HL-60 (cell line): ENCODE results near the gene PXDN.

Experiments
- DNase-seq, 2 experiments: peaks; one replicate each; pipeline ENCODE4 v3.0.0-alpha.2; 2010 to 2020; ENCODE audit warnings: low read depth in 1 of 2, low spot score in 1 of 2
- H3K27ac ChIP-seq: fragments of 250-450 bp; sonication (Bioruptor Pico); replicated peaks from 2 replicates; pipeline ENCODE4 v1.5.1; 2020; ENCODE audit warnings: mild to moderate bottlenecking, moderate library complexity
- H3K27me3 ChIP-seq: fragments of 250-450 bp; sonication (Bioruptor Pico); 2 replicates; pipeline ENCODE4 v1.5.1; 2021; ENCODE audit warnings: mild to moderate bottlenecking, moderate library complexity; ENCODE audit not compliant: insufficient read depth, poor library complexity, severe bottlenecking
- H3K4me3 ChIP-seq: replicated peaks from 2 replicates; pipeline ENCODE4 v1.5.1; 2011; ENCODE audit warnings: mild to moderate bottlenecking, control low read depth, low read length; ENCODE audit not compliant: insufficient read depth
- GABPA ChIP-seq: IDR thresholded peaks from 2 replicates; pipeline ENCODE4 v1.6.1; 2012; ENCODE audit warnings: low read depth
- POLR2AphosphoS5 ChIP-seq: IDR thresholded peaks from 2 replicates; pipeline ENCODE4 v1.6.1; 2012; ENCODE audit warnings: low read depth
- SPI1 ChIP-seq: IDR thresholded peaks from 2 replicates; pipeline ENCODE4 v1.6.1; 2012; ENCODE audit warnings: low read depth, mild to moderate bottlenecking, borderline replicate concordance
- TF ChIP-seq, protein P1 (sequence below): IDR thresholded peaks from one replicate; pipeline ENCODE4 v1.5.1; 2011; ENCODE audit warnings: low read length, control low read depth, inconsistent platforms; ENCODE audit not compliant: insufficient read depth
- TF ChIP-seq, protein P2 (sequence below): IDR thresholded peaks from 2 replicates; pipeline ENCODE4 v1.6.1; 2012; ENCODE audit warnings: low read depth; ENCODE audit not compliant: insufficient replicate concordance

Gene PXDN

DNA sequence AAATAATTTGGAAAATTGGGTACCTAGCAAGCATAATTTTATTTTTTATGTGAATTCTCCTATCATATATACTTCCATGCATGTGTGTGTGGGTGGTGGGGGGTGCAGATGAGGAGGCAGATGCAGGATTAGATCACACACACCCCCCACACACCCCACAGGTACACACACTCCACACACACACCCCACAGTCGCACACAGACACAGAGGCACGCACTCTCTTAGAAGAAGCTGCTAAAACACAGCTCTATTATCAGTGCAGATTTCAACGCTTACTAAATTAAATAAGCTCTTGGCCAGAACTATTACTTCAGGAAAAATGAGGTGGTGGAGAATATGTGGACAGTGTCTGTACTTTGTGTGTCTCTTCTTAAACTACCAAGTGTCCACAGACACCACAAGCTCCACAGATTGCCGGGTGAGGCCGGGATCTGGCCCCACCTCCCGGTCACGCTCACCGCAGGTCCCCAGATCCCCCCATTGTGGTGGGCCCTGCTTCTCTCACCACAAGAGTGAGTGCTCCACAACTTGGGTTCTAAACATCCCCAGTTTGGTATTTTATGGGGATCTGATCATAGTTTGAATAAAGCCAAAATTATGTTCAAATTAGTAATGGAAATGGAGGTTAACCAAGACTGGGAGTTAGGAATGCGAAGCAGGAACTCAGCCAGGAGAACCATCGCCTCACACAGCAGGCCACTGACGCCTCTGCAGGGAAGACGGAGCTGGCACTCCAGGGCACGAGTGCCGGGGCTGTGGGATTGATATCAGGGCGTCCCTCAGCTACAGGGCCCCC, 102.1 kb downstream of the PXDN start:
- no peaks in the 10 kb centered on the region for H3K27me3 ChIP-seq
- H3K27ac ChIP-seq = no peak overlapping the region
- no peak for TF ChIP-seq SPI1
- TF ChIP-seq, protein P1, sequence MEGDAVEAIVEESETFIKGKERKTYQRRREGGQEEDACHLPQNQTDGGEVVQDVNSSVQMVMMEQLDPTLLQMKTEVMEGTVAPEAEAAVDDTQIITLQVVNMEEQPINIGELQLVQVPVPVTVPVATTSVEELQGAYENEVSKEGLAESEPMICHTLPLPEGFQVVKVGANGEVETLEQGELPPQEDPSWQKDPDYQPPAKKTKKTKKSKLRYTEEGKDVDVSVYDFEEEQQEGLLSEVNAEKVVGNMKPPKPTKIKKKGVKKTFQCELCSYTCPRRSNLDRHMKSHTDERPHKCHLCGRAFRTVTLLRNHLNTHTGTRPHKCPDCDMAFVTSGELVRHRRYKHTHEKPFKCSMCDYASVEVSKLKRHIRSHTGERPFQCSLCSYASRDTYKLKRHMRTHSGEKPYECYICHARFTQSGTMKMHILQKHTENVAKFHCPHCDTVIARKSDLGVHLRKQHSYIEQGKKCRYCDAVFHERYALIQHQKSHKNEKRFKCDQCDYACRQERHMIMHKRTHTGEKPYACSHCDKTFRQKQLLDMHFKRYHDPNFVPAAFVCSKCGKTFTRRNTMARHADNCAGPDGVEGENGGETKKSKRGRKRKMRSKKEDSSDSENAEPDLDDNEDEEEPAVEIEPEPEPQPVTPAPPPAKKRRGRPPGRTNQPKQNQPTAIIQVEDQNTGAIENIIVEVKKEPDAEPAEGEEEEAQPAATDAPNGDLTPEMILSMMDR = no peak
- no peak for DNase-seq
- no peak overlapping the region for H3K4me3 ChIP-seq

DNA sequence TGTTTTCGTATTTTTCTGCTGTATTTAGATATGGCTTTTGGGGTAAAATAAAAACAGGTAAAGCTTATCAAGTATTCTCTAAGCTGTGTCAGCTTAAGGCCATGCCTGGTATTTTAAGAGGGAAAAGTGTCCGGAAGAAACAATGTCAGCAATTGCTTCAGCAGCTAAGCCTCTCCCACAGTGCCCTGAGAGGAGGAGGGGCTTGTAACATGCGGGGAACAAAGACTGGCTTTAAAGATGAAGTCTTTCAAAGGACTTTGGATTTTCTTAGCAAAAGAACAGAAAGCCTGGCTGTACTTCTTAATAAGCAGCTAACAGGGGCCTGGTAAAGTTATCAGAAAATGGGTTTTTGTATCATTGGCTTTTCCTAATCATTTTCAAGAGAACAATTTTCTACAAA, 102.8 kb downstream of the PXDN start:
- no peak overlapping the region for H3K27ac ChIP-seq
- DNase-seq = no peak
- TF ChIP-seq GABPA = no peak
- no peak for TF ChIP-seq POLR2AphosphoS5
- TF ChIP-seq, protein P1 = no peak
- TF ChIP-seq SPI1 = no peak
- TF ChIP-seq, protein P2, sequence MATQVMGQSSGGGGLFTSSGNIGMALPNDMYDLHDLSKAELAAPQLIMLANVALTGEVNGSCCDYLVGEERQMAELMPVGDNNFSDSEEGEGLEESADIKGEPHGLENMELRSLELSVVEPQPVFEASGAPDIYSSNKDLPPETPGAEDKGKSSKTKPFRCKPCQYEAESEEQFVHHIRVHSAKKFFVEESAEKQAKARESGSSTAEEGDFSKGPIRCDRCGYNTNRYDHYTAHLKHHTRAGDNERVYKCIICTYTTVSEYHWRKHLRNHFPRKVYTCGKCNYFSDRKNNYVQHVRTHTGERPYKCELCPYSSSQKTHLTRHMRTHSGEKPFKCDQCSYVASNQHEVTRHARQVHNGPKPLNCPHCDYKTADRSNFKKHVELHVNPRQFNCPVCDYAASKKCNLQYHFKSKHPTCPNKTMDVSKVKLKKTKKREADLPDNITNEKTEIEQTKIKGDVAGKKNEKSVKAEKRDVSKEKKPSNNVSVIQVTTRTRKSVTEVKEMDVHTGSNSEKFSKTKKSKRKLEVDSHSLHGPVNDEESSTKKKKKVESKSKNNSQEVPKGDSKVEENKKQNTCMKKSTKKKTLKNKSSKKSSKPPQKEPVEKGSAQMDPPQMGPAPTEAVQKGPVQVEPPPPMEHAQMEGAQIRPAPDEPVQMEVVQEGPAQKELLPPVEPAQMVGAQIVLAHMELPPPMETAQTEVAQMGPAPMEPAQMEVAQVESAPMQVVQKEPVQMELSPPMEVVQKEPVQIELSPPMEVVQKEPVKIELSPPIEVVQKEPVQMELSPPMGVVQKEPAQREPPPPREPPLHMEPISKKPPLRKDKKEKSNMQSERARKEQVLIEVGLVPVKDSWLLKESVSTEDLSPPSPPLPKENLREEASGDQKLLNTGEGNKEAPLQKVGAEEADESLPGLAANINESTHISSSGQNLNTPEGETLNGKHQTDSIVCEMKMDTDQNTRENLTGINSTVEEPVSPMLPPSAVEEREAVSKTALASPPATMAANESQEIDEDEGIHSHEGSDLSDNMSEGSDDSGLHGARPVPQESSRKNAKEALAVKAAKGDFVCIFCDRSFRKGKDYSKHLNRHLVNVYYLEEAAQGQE = no peak
- H3K4me3 ChIP-seq = no peak overlapping the region
- H3K27me3 ChIP-seq = no peaks in the 10 kb centered on the region

DNA sequence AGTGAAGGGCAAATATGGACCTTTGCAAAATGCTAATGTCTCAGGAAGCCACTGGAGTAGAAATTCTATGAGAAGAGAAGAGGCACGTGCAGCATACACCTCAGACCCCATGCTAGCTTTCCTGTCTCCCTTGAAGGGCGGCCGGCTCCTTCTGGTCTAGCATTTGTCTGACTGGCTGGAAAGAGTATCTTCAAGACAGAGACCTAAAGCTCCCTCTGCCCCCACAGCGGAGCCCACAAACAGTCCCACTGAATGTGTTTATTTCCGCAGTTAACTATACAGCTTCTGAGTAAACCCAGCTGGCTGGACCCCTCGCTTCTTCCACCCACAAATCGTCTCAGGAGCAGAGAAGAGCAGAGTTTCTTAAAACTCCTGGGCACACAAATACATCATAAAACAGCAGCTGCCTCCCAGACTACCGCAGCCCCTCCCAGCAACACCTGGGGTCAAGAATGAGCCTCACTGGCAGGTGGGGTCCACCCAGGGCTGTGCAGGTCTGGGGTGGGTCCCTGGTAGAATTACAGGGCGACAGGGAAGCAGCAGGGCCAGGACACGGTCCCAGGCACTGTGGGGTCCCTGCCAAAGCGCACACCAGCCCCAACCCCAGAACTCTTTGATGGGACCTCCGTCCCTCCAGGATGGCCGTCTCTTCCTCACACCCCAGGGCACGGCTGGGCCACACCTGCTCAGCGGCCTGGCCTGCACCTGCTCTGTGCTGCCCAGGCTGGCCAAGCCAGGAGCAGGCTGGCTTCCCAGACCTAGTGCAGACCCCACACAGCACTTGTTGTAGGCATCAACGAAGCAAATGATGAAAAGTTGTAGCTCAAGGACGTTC, 103.8 kb downstream of the PXDN start:
- no peak overlapping the region for H3K27ac ChIP-seq
- no peak for DNase-seq
- no peaks in the 10 kb centered on the region for H3K27me3 ChIP-seq
- no peak overlapping the region for H3K4me3 ChIP-seq
- no peak for TF ChIP-seq SPI1
- TF ChIP-seq, protein P2 = no peak
- TF ChIP-seq GABPA = no peak

DNA sequence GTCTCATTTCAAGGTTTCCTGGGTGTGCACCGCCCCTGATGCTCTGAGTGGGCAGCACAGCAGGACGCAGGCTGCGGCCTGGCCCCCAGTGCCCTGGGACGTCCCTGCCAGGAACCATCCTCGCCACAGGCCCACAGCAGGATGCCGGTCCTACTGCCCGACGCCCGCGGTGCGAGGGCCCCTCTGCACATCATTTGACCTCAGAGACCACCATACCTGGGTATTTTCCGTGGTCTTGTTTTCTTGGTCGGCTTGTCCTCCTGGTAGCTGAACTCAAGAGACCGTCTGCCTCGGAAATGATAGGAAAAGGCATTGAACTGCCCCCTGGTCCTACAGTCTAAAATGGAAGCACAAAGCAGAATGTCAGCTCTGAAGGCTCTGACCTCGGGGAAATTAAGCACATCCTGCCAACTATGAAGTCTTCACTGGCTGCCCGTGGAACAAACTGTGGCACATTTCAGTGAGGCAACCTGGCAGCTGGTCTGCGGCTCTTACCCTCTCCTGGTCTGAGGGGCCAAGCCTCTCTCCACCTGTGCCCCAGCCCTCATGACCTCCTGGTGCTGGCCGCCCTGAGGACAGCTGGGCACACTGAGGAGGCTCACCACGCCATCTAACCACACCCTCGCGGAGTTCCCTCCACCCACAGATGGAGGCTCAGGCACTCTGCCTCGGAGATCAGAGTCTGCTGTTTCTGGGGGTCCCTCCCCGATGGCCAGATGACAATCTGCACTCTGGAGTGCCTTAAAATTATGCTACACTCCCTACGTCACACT, 105.0 kb downstream of the PXDN start:
- H3K4me3 ChIP-seq = no peak overlapping the region
- no peak for DNase-seq
- no peak overlapping the region for H3K27ac ChIP-seq
- TF ChIP-seq, protein P2 = no peak
- no peak for TF ChIP-seq GABPA
- no peak for TF ChIP-seq SPI1
- TF ChIP-seq, protein P1 = no peak
- TF ChIP-seq POLR2AphosphoS5 = no peak
- H3K27me3 ChIP-seq = no peaks in the 10 kb centered on the region
